Spleen (tissue), 11 donors: ENCODE measurements around the gene SNCA. TPM values are rescaled to one million over a fixed set of nuclear protein-coding genes. Genes with fewer than 3 reads are reported as not detected.

ENCODE experiments used
- DNase-seq: peaks from one replicate; pipeline ENCODE4 v3.0.0-alpha.2; 2020
- H3K27ac ChIP-seq, 8 donors: fragments of 200-600 bp; sonication (generic) in 7 of 8; 1 replicate in 4 of 8; 2 replicates in 4 of 8; pipeline versions ENCODE4 v1.5.0 to v1.8.0; 2016 to 2021; ENCODE audit warnings: inconsistent platforms in 4 of 8, mild to moderate bottlenecking in 4 of 8, moderate library complexity in 1 of 8
- H3K27me3 ChIP-seq, 7 donors: fragments of 200-600 bp; sonication (generic) in 6 of 7; replicated peaks in 1 of 7; 1 replicate in 4 of 7; 2 replicates in 3 of 7; pipeline versions ENCODE4 v1.5.0 to v1.8.0; 2016 to 2021; ENCODE audit warnings: inconsistent platforms in 3 of 7, mild to moderate bottlenecking in 1 of 7
- H3K36me3 ChIP-seq, 6 donors: fragments of 200-600 bp; sonication (generic) in 5 of 6; 1 replicate in 4 of 6; 2 replicates in 2 of 6; pipeline versions ENCODE4 v1.5.0 to v1.8.0; 2016 to 2021; ENCODE audit warnings: inconsistent platforms in 2 of 6
- H3K4me1 ChIP-seq, 6 donors: fragments of 200-600 bp; sonication (generic) in 5 of 6; 1 replicate in 3 of 6; 2 replicates in 3 of 6; pipeline versions ENCODE4 v1.5.0 to v1.8.0; 2016 to 2021; ENCODE audit warnings: inconsistent platforms in 3 of 6
- H3K4me3 ChIP-seq, 8 donors: fragments of 200-600 bp; sonication (generic) in 7 of 8; 1 replicate in 4 of 8; 2 replicates in 4 of 8; pipeline versions ENCODE4 v1.5.0 to v1.8.0; 2016 to 2021; ENCODE audit warnings: inconsistent platforms in 4 of 8, mild to moderate bottlenecking in 4 of 8, moderate library complexity in 2 of 8
- H3K9me3 ChIP-seq, 8 donors: fragments of 200-600 bp; sonication (generic) in 7 of 8; 1 replicate in 4 of 8; 2 replicates in 4 of 8; pipeline versions ENCODE4 v1.5.0 to v1.8.0; 2016 to 2021; ENCODE audit warnings: inconsistent platforms in 4 of 8
- CTCF ChIP-seq, 11 experiments: fragments of 200-600 bp in 7 of 11; fragments of 450-650 bp in 4 of 11; sonication (generic) in 4 of 11; IDR thresholded peaks in 8 of 11; conservative IDR thresholded peaks in 3 of 11; 1 replicate in 7 of 11; 2 replicates in 4 of 11; pipeline versions ENCODE4 v1.4.0 to v1.8.0; 2016 to 2021; ENCODE audit warnings: antibody characterized with exemption in 11 of 11, inconsistent platforms in 4 of 11, mild to moderate bottlenecking in 1 of 11
- POLR2A ChIP-seq, 3 donors: fragments of 450-650 bp; IDR thresholded peaks; one replicate each; pipeline ENCODE4 v1.5.1; 2017; ENCODE audit warnings: antibody characterized with exemption in 3 of 3, mild to moderate bottlenecking in 1 of 3
- POLR2AphosphoS5 ChIP-seq, 3 donors: sonication (generic); formaldehyde crosslinking; IDR thresholded peaks; one replicate each; pipeline ENCODE4 v1.5.1; 2017; ENCODE audit warnings: antibody characterized with exemption in 3 of 3
- WGBS, 5 donors: extraction: QIAGEN DNeasy Blood & Tissue Kit in 3 of 5; methylation state at CpG; one replicate each; pipeline versions ENCODE4 v1.1.5 to v1.1.7; 2013 to 2018; 5-methylcytosine and 5-hydroxymethylcytosine counted together
- intact Hi-C: fragments of 100-400 bp; cut with DNase I; formaldehyde crosslinking; loops from one replicate; pipeline ENCODE4 v1.15.0; 2023; ENCODE audit warnings: low total_unique reads
- polyA plus RNA-seq, 3 donors: library from polyadenylated mRNA; stranded (reverse); fragments of 200-250 nt; gene quantifications; one replicate each; pipeline ENCODE4 v1.2.1, GENCODE V29; 2013
- total RNA-seq, 7 donors: library from RNA; depleted of rRNA in 3 of 7; stranded (reverse); fragments of >200 nt in 3 of 7; fragmentation: NEBNext Ultra II Directional in 4 of 7; extraction: Animal tissue kit (Norgen Biotek cat#: 25700) in 4 of 7; gene quantifications; one replicate each; pipeline versions ENCODE4 v1.1.0 to v1.2.1, GENCODE V29; 2016 to 2021
- donor health status: healthy with polysubstance abuse.
- donor health status: DM: no; HTN: no; CAD: no; lungs with moderate emphysema.
- donor health status: DM: no; HTN: no; CAD: no.
- donor health status: Bipolar disorder and iron deficiency.
- donor health status: healthy.
- donor health status: DM: no; HTN: no; CAD: no.
- donor health status: DM: yes; HTN: yes; CAD: no.

SNCA gene
- total and polyA plus RNA-seq, 10 donors: 1.7 to 86.5 (median 10.4) TPM

GRCh38 chr4:89682808-89683207 is 154.2 kb downstream of the SNCA start:
- DNase-seq: no peak
- H3K36me3 ChIP-seq: no peaks in the 10 kb centered on the region
- H3K4me3 ChIP-seq: no peak overlapping the region
- no peak overlapping the region for H3K27ac ChIP-seq
- H3K4me1 ChIP-seq: no peaks in the 10 kb centered on the region
- H3K27me3 ChIP-seq: no peaks in the 10 kb centered on the region
- WGBS, 5 donors: 68 to 82% (median 72%) methylated on average over 2 of the region's 2 CpGs
- intact Hi-C loops: no loop called here
- TF ChIP-seq POLR2A (IDR thresholded peaks at IDR 0.05) (no peak), CTCF (IDR thresholded peaks at IDR 0.05 in 8 of 11, conservative IDR thresholded peaks at IDR 0.05 in 3 of 11) (no peak), POLR2AphosphoS5 (IDR thresholded peaks at IDR 0.05) (no peak)
- no peaks in the 10 kb centered on the region for H3K9me3 ChIP-seq

- H3K36me3 ChIP-seq: no peaks in the 10 kb centered on the region
- no peak for TF ChIP-seq POLR2A (IDR thresholded peaks at IDR 0.05)
- TF ChIP-seq POLR2AphosphoS5 (IDR thresholded peaks at IDR 0.05): no peak
- TF ChIP-seq CTCF (IDR thresholded peaks at IDR 0.05 in 8 of 11, conservative IDR thresholded peaks at IDR 0.05 in 3 of 11): no peak
- H3K4me1 ChIP-seq: no peaks in the 10 kb centered on the region
- WGBS, 5 donors: 77 to 98% (median 84%) methylated on average over 1 of the region's 1 CpG
- no peak for DNase-seq
- H3K9me3 ChIP-seq: peaks cover 0 to 11% (median 2%) of the 10 kb centered on the region in 8 donors
- no peak overlapping the region for H3K27ac ChIP-seq
- H3K27me3 ChIP-seq: no peaks in the 10 kb centered on the region
- no peak overlapping the region for H3K4me3 ChIP-seq
- intact Hi-C loops: no loop called here
Measured at GRCh38 chr4:89681671-89682070, 155.3 kb downstream of the SNCA start.

- H3K27me3 ChIP-seq: no peaks in the 10 kb centered on the region
- 88 to 97% (median 93%) methylated on average over 8 of the region's 8 CpGs for WGBS, 5 donors
- H3K4me1 ChIP-seq: no peaks in the 10 kb centered on the region
- H3K9me3 ChIP-seq: peaks cover 0 to 14% (median 2%) of the 10 kb centered on the region in 8 donors
- H3K4me3 ChIP-seq: no peak overlapping the region
- DNase-seq: peak; percentile 69
- TF ChIP-seq CTCF (IDR thresholded peaks at IDR 0.05 in 8 of 11, conservative IDR thresholded peaks at IDR 0.05 in 3 of 11) (no peak), POLR2A (IDR thresholded peaks at IDR 0.05) (no peak), POLR2AphosphoS5 (IDR thresholded peaks at IDR 0.05) (no peak)
- intact Hi-C loops: no loop called here
- H3K27ac ChIP-seq: no peak overlapping the region
- no peaks in the 10 kb centered on the region for H3K36me3 ChIP-seq
Measured at GRCh38 chr4:89681219-89681618, 155.7 kb downstream of the SNCA start.

GRCh38 chr4:89674876-89675459 is 162.0 kb downstream of the SNCA start:
- Histone ChIP-seq H3K36me3 (no peaks in the 10 kb centered on the region), H3K9me3 (peaks cover 0 to 14% (median 2%) of the 10 kb centered on the region in 8 donors), H3K27me3 (peaks cover 0 to 6% (median 0%) of the 10 kb centered on the region in 7 donors), H3K27ac (no peak overlapping the region), H3K4me3 (no peak overlapping the region), H3K4me1 (no peaks in the 10 kb centered on the region)
- TF ChIP-seq CTCF (IDR thresholded peaks at IDR 0.05 in 8 of 11, conservative IDR thresholded peaks at IDR 0.05 in 3 of 11) (no peak), POLR2AphosphoS5 (IDR thresholded peaks at IDR 0.05) (no peak), POLR2A (IDR thresholded peaks at IDR 0.05) (no peak)
- no peak for DNase-seq
- 83 to 91% (median 88%) methylated on average over 9 of the region's 9 CpGs for WGBS, 5 donors
- intact Hi-C loops: no loop called here

Other genes starting within 250 kb of the SNCA start
- 1 to 10 TPM; 2.4 to 6.5 (median 3.7) TPM for gene MMRN1, start 57.7 kb upstream of the SNCA start, total RNA-seq
- 1 to 10 TPM in 2 of 3 donors, under 1 TPM in 1; 0.15 to 3.3 (median 1.5) TPM for gene MMRN1, start 57.7 kb upstream of the SNCA start, polyA plus RNA-seq